Measurements from ENCODE around the gene MRPL34. TPM values are rescaled to one million over a fixed set of nuclear protein-coding genes. Genes with fewer than 3 reads are reported as not detected.
A peak's percentile ranks its signal among the peaks of the same experiment; 100 is the strongest.

The MRPL34 gene
- total and polyA plus RNA-seq, 12 donors, result 122 to 301 (median 155) TPM

DNA sequence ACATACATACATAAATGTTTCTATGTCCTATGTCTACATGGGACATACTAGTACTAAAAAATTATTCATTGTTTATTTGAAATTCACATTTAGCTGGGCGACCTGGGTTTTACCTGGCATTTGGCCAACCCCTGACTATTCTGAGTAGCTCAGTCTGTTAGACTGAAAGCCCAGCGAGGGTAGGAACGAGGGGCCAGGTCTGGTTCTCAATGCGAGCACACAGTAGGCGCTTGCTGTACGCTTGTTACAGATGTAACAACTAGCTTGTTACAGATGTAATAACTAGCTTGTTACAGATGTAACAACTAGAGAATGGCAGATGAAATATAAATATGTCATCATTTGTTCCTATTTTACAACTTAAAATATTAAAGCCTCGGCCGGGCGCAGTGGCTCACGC is 29.9 kb downstream of the MRPL34 start:
- Histone ChIP-seq H3K4me1 (peaks cover 8 to 45% (median 36%) of the 10 kb centered on the region in 9 donors), H3K4me3 (peak overlapping the region in 5 of 10 donors; percentile 72 to 87 (median 85)), H3K27ac (peak overlapping the region in 3 of 10 donors; percentile 65 to 95 (median 93)), H3K27me3 (peaks cover 0 to 8% (median 0%) of the 10 kb centered on the region in 7 donors), H3K9me3 (no peaks in the 10 kb centered on the region), H3K36me3 (peaks cover 0 to 14% (median 0%) of the 10 kb centered on the region in 9 donors)
- ATAC-seq (no peak), DNase-seq (no peak)
- intact Hi-C loops (cut with DNase I), result no loop called here
- WGBS, 2 donors, result 67 to 68% methylated on average over 10 of the region's 10 CpGs
- TF ChIP-seq, protein P1, sequence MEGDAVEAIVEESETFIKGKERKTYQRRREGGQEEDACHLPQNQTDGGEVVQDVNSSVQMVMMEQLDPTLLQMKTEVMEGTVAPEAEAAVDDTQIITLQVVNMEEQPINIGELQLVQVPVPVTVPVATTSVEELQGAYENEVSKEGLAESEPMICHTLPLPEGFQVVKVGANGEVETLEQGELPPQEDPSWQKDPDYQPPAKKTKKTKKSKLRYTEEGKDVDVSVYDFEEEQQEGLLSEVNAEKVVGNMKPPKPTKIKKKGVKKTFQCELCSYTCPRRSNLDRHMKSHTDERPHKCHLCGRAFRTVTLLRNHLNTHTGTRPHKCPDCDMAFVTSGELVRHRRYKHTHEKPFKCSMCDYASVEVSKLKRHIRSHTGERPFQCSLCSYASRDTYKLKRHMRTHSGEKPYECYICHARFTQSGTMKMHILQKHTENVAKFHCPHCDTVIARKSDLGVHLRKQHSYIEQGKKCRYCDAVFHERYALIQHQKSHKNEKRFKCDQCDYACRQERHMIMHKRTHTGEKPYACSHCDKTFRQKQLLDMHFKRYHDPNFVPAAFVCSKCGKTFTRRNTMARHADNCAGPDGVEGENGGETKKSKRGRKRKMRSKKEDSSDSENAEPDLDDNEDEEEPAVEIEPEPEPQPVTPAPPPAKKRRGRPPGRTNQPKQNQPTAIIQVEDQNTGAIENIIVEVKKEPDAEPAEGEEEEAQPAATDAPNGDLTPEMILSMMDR (IDR thresholded peaks at IDR 0.05), result no peak

DNA sequence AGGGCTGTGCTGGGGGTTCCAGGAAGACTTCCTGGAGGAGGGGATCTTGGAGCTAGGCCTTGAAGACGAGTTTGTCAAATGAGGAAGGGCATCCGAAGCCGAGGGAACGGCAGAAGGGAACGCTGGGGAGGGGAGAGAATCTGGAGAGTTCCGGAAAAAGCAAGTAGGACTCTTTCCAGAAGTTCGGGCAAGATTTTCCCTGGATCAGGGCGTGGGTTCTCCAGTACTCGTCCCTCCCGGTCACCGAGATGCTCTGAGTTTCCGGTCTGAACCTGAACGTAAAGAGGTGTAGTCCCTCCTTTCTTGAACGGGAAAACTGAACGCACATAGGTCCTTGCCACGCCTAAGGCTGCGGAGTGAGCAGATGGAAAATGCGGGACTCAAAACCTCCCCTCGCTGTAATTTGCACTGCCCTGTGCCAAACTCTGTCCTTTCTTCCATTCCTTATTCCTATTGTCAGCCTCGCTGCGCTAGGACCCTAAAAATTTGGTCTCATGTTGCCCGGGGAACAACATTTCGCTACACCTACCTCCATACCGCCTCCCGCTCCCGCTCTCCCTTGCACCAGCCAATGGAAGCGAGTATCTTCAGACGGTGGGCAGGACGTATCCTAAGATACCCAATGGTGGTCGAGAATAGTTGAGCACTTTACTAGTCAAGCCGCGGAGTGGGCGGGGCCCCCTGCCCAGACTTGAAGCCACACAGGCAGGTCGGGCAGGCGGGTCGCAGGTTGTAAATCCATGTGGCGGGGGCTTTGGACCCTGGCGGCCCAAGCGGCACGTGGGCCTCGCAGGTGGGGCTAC is 31.4 kb downstream of the MRPL34 start, which contains the start of gene GTPBP3:
GTPBP3 (plus strand) TSS at position 682 of the 803 bp plus-strand sequence; CDS start at position 741, 59 bp downstream.
- DNase-seq (peak; percentile 94 to 97), ATAC-seq (peak; percentile 89 to 95 (median 93))
- H3K27ac ChIP-seq, result peak within 1 kb of the TSS; percentile 66 to 95 (median 92)
- intact Hi-C loops (cut with DNase I), result loop anchor here in 1 of 10 donors (2.0 kb wide), 1 partner anchor 32 kb away; the partner anchor contains the start of gene MRPL34
- TF ChIP-seq, protein P1 (IDR thresholded peaks at IDR 0.05), result no peak
- no peaks in the 10 kb centered on the region for H3K9me3 ChIP-seq
- peaks cover 8 to 45% (median 36%) of the 10 kb centered on the region in 9 donors for H3K4me1 ChIP-seq
- no peaks in the 10 kb centered on the region for H3K27me3 ChIP-seq
- H3K4me3 ChIP-seq, result peak within 1 kb of the TSS; percentile 61 to 84 (median 77)
- peaks cover 0 to 14% (median 0%) of the 10 kb centered on the region in 9 donors for H3K36me3 ChIP-seq
- 1% methylated on average over 41 of the region's 41 CpGs for WGBS, 2 donors

DNA sequence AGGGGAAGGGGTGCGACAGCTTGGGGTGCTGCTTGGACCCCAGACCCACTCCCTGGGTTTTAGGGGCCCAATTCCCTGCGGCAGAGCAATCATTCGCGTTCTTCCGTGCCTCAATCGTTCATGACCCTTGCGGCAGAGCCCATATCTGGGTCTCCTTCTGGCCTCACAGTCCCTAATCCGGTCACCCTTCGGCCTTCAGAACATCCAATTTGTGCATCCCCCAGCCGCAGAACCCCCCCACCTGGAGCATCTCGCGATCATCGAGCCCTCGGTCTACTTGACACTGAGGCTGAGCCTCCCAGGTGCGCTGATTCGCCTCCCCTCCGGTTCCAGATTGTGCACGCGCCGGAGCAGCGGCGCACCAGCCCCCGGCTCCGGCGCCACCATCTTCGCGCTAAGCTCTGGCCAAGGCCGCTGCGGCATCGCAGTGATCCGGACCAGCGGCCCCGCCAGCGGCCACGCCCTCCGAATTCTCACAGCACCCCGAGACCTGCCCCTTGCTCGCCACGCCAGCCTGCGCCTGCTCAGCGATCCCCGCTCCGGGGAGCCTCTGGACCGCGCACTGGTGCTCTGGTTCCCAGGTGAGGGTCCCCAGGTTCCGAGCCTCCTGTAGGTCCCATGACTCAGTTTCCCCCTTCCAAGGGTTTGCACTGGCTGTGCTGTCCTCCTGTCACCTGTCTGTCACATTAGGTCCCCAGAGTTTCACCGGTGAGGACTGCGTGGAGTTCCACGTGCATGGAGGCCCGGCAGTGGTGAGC is 32.2 kb downstream of the MRPL34 start:
- H3K9me3 ChIP-seq, result no peaks in the 10 kb centered on the region
- TF ChIP-seq, protein P1 (IDR thresholded peaks at IDR 0.05), result no peak
- ATAC-seq, result no peak
- peak overlapping the region in 9 of 10 donors; percentile 66 to 95 (median 93) for H3K27ac ChIP-seq
- intact Hi-C loops (cut with DNase I), result loop anchor here in 1 of 10 donors (2.0 kb wide), 1 partner anchor 33 kb away; the partner anchor contains the start of gene MRPL34
- 6 to 10% methylated on average over 50 of the region's 50 CpGs for WGBS, 2 donors
- H3K36me3 ChIP-seq, result peaks cover 0 to 17% (median 0%) of the 10 kb centered on the region in 9 donors
- peaks cover 8 to 45% (median 36%) of the 10 kb centered on the region in 9 donors for H3K4me1 ChIP-seq
- no peaks in the 10 kb centered on the region for H3K27me3 ChIP-seq
- H3K4me3 ChIP-seq, result peak overlapping the region; percentile 61 to 84 (median 77)
- DNase-seq, result no peak

Measured in heart right ventricle (tissue), 16 donors.